ENCODE data around the gene ZNHIT3. TPM values are rescaled to one million over a fixed set of nuclear protein-coding genes. Genes with fewer than 3 reads are reported as not detected.
"Not testable (repeated sequence)": the region's sequence is repeated elsewhere in the genome, so short reads cannot be mapped to it uniquely, and the experiment has no call there.

The ZNHIT3 gene
- polyA plus RNA-seq (2013): 47.5 and 47.9 TPM in 2 replicates

GRCh38 chr17:36486204-36487194 lies at the start of gene ZNHIT3:
TSS of gene ZNHIT3 (plus strand) at chr17:36486681. CDS start at chr17:36486700, 19 bp downstream.
- H3K18ac ChIP-seq (ENCODE audit: low read length): peak within 1 kb of the TSS; percentile 61
- H4K12ac ChIP-seq (ENCODE audit: low read depth, low read length): peak within 1 kb of the TSS; percentile 95
- no peaks in the 10 kb centered on the region for H3K79me2 ChIP-seq (ENCODE audit: control insufficient read depth, insufficient read depth, low read length, poor library complexity)
- H3K27me3 ChIP-seq (ENCODE audit: insufficient read depth, low read length): no peaks in the 10 kb centered on the region
- H3K9ac ChIP-seq (ENCODE audit: low read length): peak within 1 kb of the TSS; percentile 92
- peak within 1 kb of the TSS; percentile 72 for H3K14ac ChIP-seq (ENCODE audit: low read length)
- peaks cover 6% of the 10 kb centered on the region for H3K79me1 ChIP-seq (ENCODE audit: low read length)
- peak within 1 kb of the TSS; percentile 61 for H3K27ac ChIP-seq (ENCODE audit: low read depth, low read length)
- peak within 1 kb of the TSS; percentile 96 for H2AFZ ChIP-seq (ENCODE audit: insufficient read depth, low read length, poor library complexity)
- peak within 1 kb of the TSS; percentile 7 for H2BK5ac ChIP-seq (ENCODE audit: low read depth, low read length, poor library complexity)
- peak within 1 kb of the TSS; percentile 60 for H4K91ac ChIP-seq (ENCODE audit: low read depth, low read length)
- peak within 1 kb of the TSS; percentile 96 for H3K4me3 ChIP-seq (ENCODE audit: low read depth, low read length)
- H3K9me3 ChIP-seq (ENCODE audit: insufficient read depth, low read depth, low read length): peaks cover 1% of the 10 kb centered on the region
- peak within 1 kb of the TSS; percentile 99 for H4K8ac ChIP-seq (ENCODE audit: low read depth, low read length)
- no peak within 1 kb of the TSS for H3K23ac ChIP-seq (ENCODE audit: low read length)
- peak; percentile 90 to 96 for DNase-seq
- H2BK120ac ChIP-seq (ENCODE audit: insufficient read depth, low read length, poor library complexity): peak within 1 kb of the TSS; percentile 43
- no peak within 1 kb of the TSS for H2BK12ac ChIP-seq (ENCODE audit: low read length)
- peaks cover 14 to 15% of the 10 kb centered on the region in 2 experiments for H3K4me1 ChIP-seq (ENCODE audit: control insufficient read depth in 1 of 2, insufficient read depth in 2 of 2, low read length in 2 of 2)
- H3K36me3 ChIP-seq (ENCODE audit: control insufficient read depth in 1 of 2, insufficient read depth in 2 of 2, low read length in 2 of 2): no peaks in the 10 kb centered on the region
- WGBS (ENCODE audit: extremely low coverage, insufficient coverage, insufficient read length): no CpG with 5 or more reads among the region's 73 CpGs
- no peak within 1 kb of the TSS for H2AK5ac ChIP-seq (ENCODE audit: low read length)
- H3K4me2 ChIP-seq (ENCODE audit: low read length): peak within 1 kb of the TSS; percentile 74
- H3K4ac ChIP-seq (ENCODE audit: low read depth, low read length): peak within 1 kb of the TSS; percentile 49

GRCh38 chr17:36441792-36442191 lies 44.7 kb upstream of the ZNHIT3 start:
- not testable (repeated sequence) for H4K12ac ChIP-seq (ENCODE audit: low read depth, low read length); H2BK5ac ChIP-seq (ENCODE audit: low read depth, low read length, poor library complexity); H3K23ac ChIP-seq (ENCODE audit: low read length); H3K4me2 ChIP-seq (ENCODE audit: low read length); H2AK5ac ChIP-seq (ENCODE audit: low read length); H2BK12ac ChIP-seq (ENCODE audit: low read length); H3K4me3 ChIP-seq (ENCODE audit: low read depth, low read length); H2BK120ac ChIP-seq (ENCODE audit: insufficient read depth, low read length, poor library complexity); H3K9me3 ChIP-seq (ENCODE audit: insufficient read depth, low read depth, low read length); H3K27ac ChIP-seq (ENCODE audit: low read depth, low read length); H3K9ac ChIP-seq (ENCODE audit: low read length); DNase-seq; H3K4me1 ChIP-seq (ENCODE audit: control insufficient read depth in 1 of 2, insufficient read depth in 2 of 2, low read length in 2 of 2); H4K91ac ChIP-seq (ENCODE audit: low read depth, low read length); H2AFZ ChIP-seq (ENCODE audit: insufficient read depth, low read length, poor library complexity); H3K36me3 ChIP-seq (ENCODE audit: control insufficient read depth in 1 of 2, insufficient read depth in 2 of 2, low read length in 2 of 2); H3K27me3 ChIP-seq (ENCODE audit: insufficient read depth, low read length); H3K14ac ChIP-seq (ENCODE audit: low read length); H3K18ac ChIP-seq (ENCODE audit: low read length); H4K8ac ChIP-seq (ENCODE audit: low read depth, low read length); H3K79me1 ChIP-seq (ENCODE audit: low read length); H3K79me2 ChIP-seq (ENCODE audit: control insufficient read depth, insufficient read depth, low read length, poor library complexity); H3K4ac ChIP-seq (ENCODE audit: low read depth, low read length)
- WGBS (ENCODE audit: extremely low coverage, insufficient coverage, insufficient read length): no CpG with 5 or more reads among the region's 4 CpGs

- H3K4me1 ChIP-seq (ENCODE audit: control insufficient read depth in 1 of 2, insufficient read depth in 2 of 2, low read length in 2 of 2): no peaks in the 10 kb centered on the region
- no peak overlapping the region for H3K14ac ChIP-seq (ENCODE audit: low read length)
- H2AFZ ChIP-seq (ENCODE audit: insufficient read depth, low read length, poor library complexity): no peak overlapping the region
- H3K9ac ChIP-seq (ENCODE audit: low read length): no peak overlapping the region
- no peak overlapping the region for H2BK120ac ChIP-seq (ENCODE audit: insufficient read depth, low read length, poor library complexity)
- no peaks in the 10 kb centered on the region for H3K27me3 ChIP-seq (ENCODE audit: insufficient read depth, low read length)
- H3K4me2 ChIP-seq (ENCODE audit: low read length): no peak overlapping the region
- H4K91ac ChIP-seq (ENCODE audit: low read depth, low read length): no peak overlapping the region
- no peak overlapping the region for H4K12ac ChIP-seq (ENCODE audit: low read depth, low read length)
- no peak overlapping the region for H4K8ac ChIP-seq (ENCODE audit: low read depth, low read length)
- H3K27ac ChIP-seq (ENCODE audit: low read depth, low read length): no peak overlapping the region
- no peak overlapping the region for H3K4me3 ChIP-seq (ENCODE audit: low read depth, low read length)
- WGBS (ENCODE audit: extremely low coverage, insufficient coverage, insufficient read length): no CpG with 5 or more reads among the region's 6 CpGs
- H3K18ac ChIP-seq (ENCODE audit: low read length): no peak overlapping the region
- no peak overlapping the region for H2BK12ac ChIP-seq (ENCODE audit: low read length)
- H2AK5ac ChIP-seq (ENCODE audit: low read length): no peak overlapping the region
- H3K23ac ChIP-seq (ENCODE audit: low read length): no peak overlapping the region
- H3K79me1 ChIP-seq (ENCODE audit: low read length): no peaks in the 10 kb centered on the region
- DNase-seq: no peak
- H2BK5ac ChIP-seq (ENCODE audit: low read depth, low read length, poor library complexity): no peak overlapping the region
- no peaks in the 10 kb centered on the region for H3K79me2 ChIP-seq (ENCODE audit: control insufficient read depth, insufficient read depth, low read length, poor library complexity)
- no peaks in the 10 kb centered on the region for H3K36me3 ChIP-seq (ENCODE audit: control insufficient read depth in 1 of 2, insufficient read depth in 2 of 2, low read length in 2 of 2)
- H3K9me3 ChIP-seq (ENCODE audit: insufficient read depth, low read depth, low read length): no peaks in the 10 kb centered on the region
- H3K4ac ChIP-seq (ENCODE audit: low read depth, low read length): no peak overlapping the region
These were observed 42.7 kb upstream of the ZNHIT3 start for GRCh38 chr17:36443777-36444176.

- H2BK5ac ChIP-seq (ENCODE audit: low read depth, low read length, poor library complexity): not testable (repeated sequence)
These were observed 36.5 kb upstream of the ZNHIT3 start for GRCh38 chr17:36449997-36450396.

More at GRCh38 chr17:36449997-36450396, 36.5 kb upstream of the ZNHIT3 start:
- H3K36me3 ChIP-seq (ENCODE audit: control insufficient read depth in 1 of 2, insufficient read depth in 2 of 2, low read length in 2 of 2); H4K91ac ChIP-seq (ENCODE audit: low read depth, low read length); H2AFZ ChIP-seq (ENCODE audit: insufficient read depth, low read length, poor library complexity); H3K4me2 ChIP-seq (ENCODE audit: low read length); H4K8ac ChIP-seq (ENCODE audit: low read depth, low read length); DNase-seq; H3K79me2 ChIP-seq (ENCODE audit: control insufficient read depth, insufficient read depth, low read length, poor library complexity); H3K4ac ChIP-seq (ENCODE audit: low read depth, low read length); H3K4me1 ChIP-seq (ENCODE audit: control insufficient read depth in 1 of 2, insufficient read depth in 2 of 2, low read length in 2 of 2); H3K18ac ChIP-seq (ENCODE audit: low read length); H3K79me1 ChIP-seq (ENCODE audit: low read length); H4K12ac ChIP-seq (ENCODE audit: low read depth, low read length); H3K27me3 ChIP-seq (ENCODE audit: insufficient read depth, low read length); H3K4me3 ChIP-seq (ENCODE audit: low read depth, low read length); H2BK120ac ChIP-seq (ENCODE audit: insufficient read depth, low read length, poor library complexity); H3K14ac ChIP-seq (ENCODE audit: low read length); H2BK12ac ChIP-seq (ENCODE audit: low read length); H3K23ac ChIP-seq (ENCODE audit: low read length); H3K9ac ChIP-seq (ENCODE audit: low read length); H3K27ac ChIP-seq (ENCODE audit: low read depth, low read length); H2AK5ac ChIP-seq (ENCODE audit: low read length); H3K9me3 ChIP-seq (ENCODE audit: insufficient read depth, low read depth, low read length): not testable (repeated sequence)
- no CpG with 5 or more reads among the region's 15 CpGs for WGBS (ENCODE audit: extremely low coverage, insufficient coverage, insufficient read length)
